ENCODE data around the gene USP30. TPM values are rescaled to one million over a fixed set of nuclear protein-coding genes. Genes with fewer than 3 reads are reported as not detected.
A peak's percentile ranks its signal among the peaks of the same experiment; 100 is the strongest.
"Not testable (repeated sequence)": the region's sequence is repeated elsewhere in the genome, so short reads cannot be mapped to it uniquely, and the experiment has no call there.

The USP30 gene
- total RNA-seq, 1 donor from 2014 or later, result 18.9 TPM

DNA sequence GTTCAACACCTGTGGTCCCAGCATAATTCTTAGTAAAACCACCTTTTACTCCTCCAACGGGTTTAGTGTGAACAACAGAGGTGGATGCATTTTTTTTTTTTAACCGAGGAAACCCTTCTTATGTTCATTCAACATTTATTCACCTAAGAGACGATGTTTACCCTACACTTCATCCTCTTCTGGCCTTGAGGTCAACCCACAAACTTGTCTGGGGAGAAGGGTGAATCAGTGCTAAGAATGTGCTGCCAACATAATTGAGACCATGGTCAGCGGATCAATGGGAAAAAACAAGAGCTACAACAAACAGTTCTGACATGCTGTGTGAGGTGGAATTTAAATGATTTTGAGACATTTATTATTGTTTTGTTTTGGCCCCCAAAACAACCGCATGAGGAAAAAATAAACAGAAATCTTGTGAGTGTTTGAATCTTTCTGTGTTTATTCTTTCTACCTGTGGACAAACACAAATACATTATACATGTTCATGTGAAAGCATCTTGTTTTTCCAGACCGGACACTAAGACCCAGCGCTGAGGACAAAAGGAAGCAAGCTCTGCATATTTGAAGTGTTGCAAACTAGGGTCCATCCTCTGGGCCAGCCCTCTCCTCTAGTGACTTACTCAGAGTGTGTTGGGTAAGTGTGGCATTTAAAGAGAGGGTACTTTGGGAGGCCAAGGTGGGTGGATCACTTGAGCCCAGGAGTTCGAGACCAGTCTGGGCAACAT lies 5.1 kb upstream of the USP30 start:
- DNase-seq (ENCODE audit: extremely low spot score, unreplicated experiment), result no peak
- Mint-ChIP-seq H3K4me3 (no peak overlapping the region), H3K27me3 (peaks cover 23% of the 10 kb centered on the region), H3K36me3 (no peaks in the 10 kb centered on the region), H3K27ac (no peak overlapping the region), H3K9me3 (no peaks in the 10 kb centered on the region), H3K4me1 (ENCODE audit: unreplicated experiment) (peaks cover 5% of the 10 kb centered on the region)
- no peak for TF ChIP-seq CTCF (conservative IDR thresholded peaks at IDR 0.05)

GRCh38 chr12:109048706-109049105 lies 3.7 kb upstream of the USP30 start:
- H3K27ac Mint-ChIP-seq; H3K4me3 Mint-ChIP-seq; H3K9me3 Mint-ChIP-seq; H3K36me3 Mint-ChIP-seq; DNase-seq (ENCODE audit: extremely low spot score, unreplicated experiment): not testable (repeated sequence)
- H3K27me3 Mint-ChIP-seq, result peaks cover 12% of the 10 kb centered on the region
- peaks cover 10% of the 10 kb centered on the region for H3K4me1 Mint-ChIP-seq (ENCODE audit: unreplicated experiment)

DNA sequence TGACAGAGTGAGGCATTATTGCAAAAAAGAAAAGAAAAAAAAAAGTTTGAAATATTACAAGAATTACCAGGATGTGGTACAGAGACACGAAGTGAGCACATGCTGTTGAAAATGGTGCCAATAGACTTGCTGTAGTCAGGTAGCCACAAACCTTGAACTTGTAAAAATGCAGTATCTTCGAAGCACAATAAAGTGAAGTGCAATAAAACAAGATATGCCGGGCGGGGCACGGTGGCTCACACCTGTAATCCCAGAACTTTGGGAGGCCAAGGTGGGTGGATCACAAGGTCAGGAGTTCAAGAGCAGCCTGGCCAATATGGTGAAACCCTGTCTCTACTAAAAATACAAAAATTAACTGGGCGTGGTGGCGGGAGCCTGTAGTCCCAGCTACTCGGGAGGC lies 2.6 kb upstream of the USP30 start:
- not testable (repeated sequence) for H3K4me3 Mint-ChIP-seq; DNase-seq (ENCODE audit: extremely low spot score, unreplicated experiment); H3K36me3 Mint-ChIP-seq; H3K9me3 Mint-ChIP-seq; H3K27ac Mint-ChIP-seq; H3K27me3 Mint-ChIP-seq
- peaks cover 14% of the 10 kb centered on the region for H3K4me1 Mint-ChIP-seq (ENCODE audit: unreplicated experiment)

- TF ChIP-seq CTCF (conservative IDR thresholded peaks at IDR 0.05), result no peak
- Mint-ChIP-seq H3K9me3 (no peaks in the 10 kb centered on the region), H3K4me3 (peak overlapping the region; percentile 98), H3K36me3 (no peaks in the 10 kb centered on the region), H3K27ac (peak overlapping the region; percentile 85), H3K4me1 (ENCODE audit: unreplicated experiment) (peaks cover 14% of the 10 kb centered on the region), H3K27me3 (no peaks in the 10 kb centered on the region)
- no peak for DNase-seq (ENCODE audit: extremely low spot score, unreplicated experiment)
Observed at GRCh38 chr12:109052097-109052413, 321 bp upstream of the USP30 start.

DNA sequence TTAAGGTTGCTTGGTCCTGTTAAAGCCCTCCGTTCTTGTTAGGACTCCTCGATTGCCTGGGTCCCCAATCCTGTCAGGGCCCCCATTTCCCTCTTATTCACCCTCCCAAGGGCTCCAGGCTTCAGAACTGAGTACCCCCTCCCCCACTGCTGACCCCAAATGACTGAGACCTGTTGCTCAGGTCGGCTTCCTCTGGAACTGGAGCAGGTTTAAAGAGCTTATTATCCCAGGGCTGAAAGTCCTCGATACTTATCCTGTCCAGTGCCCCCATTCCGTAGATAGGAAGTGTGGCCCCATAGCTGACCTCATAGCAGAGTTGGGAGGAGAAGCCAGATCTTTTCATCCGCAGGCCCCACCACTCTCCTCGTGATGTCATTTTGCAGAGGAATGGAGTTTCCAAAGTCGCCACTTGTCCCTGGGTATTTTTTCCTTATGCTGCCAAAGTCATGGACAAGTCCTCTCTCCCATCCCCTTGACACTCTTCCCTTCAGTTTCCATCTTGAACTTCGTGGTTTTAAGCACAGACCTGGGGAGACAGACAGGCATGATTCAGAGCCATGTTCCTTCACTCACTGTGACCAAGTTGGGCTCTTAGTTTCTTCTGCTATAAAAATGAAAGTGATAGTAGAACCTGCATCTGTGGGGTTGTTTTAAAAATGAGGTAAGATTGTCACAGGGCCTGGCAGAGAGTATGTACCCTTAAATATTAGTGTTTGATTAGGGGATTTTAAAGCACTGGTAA lies 1.2 kb downstream of the USP30 start:
- Mint-ChIP-seq H3K4me1 (ENCODE audit: unreplicated experiment) (peaks cover 14% of the 10 kb centered on the region), H3K27ac (peak overlapping the region; percentile 89), H3K27me3 (no peaks in the 10 kb centered on the region), H3K9me3 (no peaks in the 10 kb centered on the region), H3K4me3 (peak overlapping the region; percentile 98), H3K36me3 (no peaks in the 10 kb centered on the region)
- no peak for DNase-seq (ENCODE audit: extremely low spot score, unreplicated experiment)
- no peak for TF ChIP-seq CTCF (conservative IDR thresholded peaks at IDR 0.05)

DNA sequence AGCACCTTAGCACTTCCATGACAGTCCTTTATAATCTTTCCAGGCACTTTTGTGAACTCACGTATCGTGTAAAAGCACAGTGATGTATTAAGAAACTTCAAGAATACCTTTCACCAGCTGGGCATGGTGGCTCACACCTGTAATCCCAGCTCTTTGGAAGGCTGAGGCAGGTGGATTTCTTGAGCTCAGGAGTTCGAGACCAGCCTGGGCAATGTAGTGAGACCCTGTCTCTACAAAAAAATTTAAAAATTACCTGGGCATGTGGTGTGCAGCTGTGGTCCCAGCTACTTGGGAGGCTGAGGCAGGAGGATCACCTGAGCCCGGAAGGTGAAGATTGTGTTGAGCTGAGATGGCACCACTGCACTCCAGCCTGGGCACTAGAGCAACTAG lies 1.7 kb downstream of the USP30 start:
- H3K9me3 Mint-ChIP-seq; DNase-seq (ENCODE audit: extremely low spot score, unreplicated experiment); H3K36me3 Mint-ChIP-seq; H3K27me3 Mint-ChIP-seq: not testable (repeated sequence)
- Mint-ChIP-seq H3K4me3 (peak overlapping the region; percentile 98), H3K4me1 (ENCODE audit: unreplicated experiment) (peaks cover 14% of the 10 kb centered on the region), H3K27ac (peak overlapping the region; percentile 89)

DNA sequence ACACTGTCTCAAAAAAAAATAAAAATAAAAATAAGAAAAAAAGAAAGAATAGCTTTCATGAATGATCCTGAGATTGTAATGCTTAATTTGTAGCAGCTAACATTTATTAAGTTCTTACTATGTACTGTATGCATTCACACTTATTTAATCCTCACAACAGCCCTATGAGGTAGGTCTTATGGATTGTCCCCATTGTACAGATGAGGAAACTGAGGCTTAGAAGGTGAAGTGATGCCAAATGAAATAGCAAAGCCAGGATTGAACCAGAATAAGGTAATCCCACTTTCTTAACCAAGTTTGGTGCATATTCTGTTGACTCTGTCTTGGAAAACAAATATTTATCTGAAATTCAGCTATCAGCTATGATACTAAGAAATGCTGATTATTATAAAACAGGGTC lies 2.1 kb downstream of the USP30 start:
- Mint-ChIP-seq H3K27ac (no peak overlapping the region), H3K9me3 (no peaks in the 10 kb centered on the region), H3K27me3 (no peaks in the 10 kb centered on the region), H3K36me3 (no peaks in the 10 kb centered on the region), H3K4me3 (no peak overlapping the region), H3K4me1 (ENCODE audit: unreplicated experiment) (peaks cover 14% of the 10 kb centered on the region)
- TF ChIP-seq CTCF (conservative IDR thresholded peaks at IDR 0.05), result no peak
- DNase-seq (ENCODE audit: extremely low spot score, unreplicated experiment), result no peak

All from type B pancreatic cell (in vitro differentiated cells).